ENCODE data around the gene ANAPC15.
"Not testable (repeated sequence)": the region's sequence is repeated elsewhere in the genome, so short reads cannot be mapped to it uniquely, and the experiment has no call there.

ANAPC15 gene

DNA sequence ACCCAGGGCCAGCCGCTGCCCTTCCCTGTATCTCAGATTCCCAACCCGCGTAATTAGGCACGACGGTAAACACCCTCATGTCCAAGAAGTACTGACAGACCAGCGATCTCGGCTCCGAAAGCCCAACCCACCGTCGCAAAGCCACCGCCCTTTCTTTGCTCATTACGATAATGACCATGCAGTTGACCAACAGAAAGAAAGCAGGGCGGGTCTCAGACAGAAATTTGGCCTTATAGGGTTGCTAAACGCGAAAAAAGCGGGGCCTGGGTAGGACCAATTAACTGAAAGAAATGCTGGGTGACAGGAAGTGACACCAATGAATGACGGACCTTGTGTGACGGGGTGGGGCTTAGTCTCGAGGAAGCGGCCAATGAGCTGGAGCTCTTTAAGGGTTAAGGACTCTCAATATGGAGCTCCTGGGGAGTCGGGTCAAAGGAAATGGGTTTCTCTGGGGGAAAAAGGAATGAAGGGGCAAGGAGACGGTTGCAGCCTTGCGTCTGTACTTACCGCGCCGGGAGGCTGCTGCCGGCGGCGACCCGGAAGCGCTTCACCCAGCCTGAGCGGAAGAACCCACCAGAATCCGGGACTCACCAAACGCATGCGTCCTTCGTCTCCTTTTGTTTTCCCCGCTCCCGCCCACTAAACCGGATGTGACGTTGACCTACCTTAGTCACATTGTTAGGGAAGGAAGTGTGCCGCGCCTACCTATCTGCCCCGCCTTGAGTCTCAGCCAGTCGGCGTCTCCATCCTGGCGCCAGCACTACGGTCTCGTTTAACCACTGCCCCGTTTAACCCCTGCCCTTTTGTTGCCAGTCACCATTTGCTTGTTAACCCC, at the start of gene ANAPC15:
Gene ANAPC15 (minus strand): TSS at position 553 of the 835 bp plus-strand sequence. CDS start 1,419 bp downstream, outside the sequence.
- DNase-seq = peak; percentile 100

DNA sequence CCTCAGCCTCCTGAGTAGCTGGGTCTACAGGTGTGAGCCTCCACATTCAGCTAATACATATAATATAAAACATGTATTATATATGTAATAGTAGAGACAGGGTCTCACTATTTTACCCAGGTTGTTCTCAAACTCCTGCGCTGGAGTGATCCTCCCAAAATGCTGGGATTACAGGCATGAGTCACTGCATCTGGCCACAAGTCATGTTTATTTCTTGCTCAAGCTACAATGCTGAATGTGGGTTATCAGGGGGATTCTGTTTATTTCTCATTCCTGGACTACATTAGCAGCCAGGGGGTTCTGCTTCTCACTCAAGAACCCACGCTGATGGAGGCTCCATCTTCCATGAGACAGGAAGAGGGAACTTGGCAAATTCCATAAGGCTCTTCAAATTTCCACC, 47.8 kb upstream of the ANAPC15 start:
- no peak for DNase-seq

DNA sequence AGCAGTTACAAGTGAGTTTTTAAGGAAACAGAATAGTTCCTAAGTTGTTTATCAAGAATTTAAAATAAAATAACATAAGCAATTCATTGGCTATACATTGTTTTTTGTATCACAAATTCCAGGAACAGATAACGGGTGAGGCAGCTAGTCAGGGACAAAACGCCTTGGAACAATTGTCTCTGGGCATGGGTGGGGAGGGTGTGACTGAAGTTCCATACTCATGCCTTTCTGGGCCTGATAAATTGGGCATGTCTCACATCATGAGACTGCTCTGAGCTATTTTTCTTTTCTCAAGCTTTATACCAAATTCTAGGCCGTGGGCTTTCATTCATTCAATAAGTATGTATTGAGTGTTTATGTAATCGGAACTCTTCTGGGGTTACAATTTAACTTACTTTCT, 44.6 kb upstream of the ANAPC15 start:
- peak; percentile 90 for DNase-seq

DNA sequence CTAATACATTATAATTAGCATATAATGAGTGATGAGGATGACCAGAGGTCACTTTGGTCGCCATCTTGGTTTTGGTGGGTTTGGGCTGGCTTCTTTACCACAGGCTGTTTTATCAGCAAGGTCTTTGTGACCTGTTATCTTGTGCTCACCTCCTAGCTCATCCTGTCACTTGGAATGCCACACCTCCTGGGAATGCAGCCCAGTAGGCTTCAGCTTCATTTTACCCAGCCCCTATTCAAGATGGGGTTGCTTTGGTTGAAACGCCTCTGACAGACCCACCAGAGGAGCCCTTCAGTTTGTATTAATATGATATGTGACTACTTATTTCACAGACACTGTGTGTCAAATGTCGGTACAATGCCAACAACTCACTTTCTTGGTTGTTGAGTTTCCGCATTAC, 43.3 kb upstream of the ANAPC15 start:
- no peak for DNase-seq

DNA sequence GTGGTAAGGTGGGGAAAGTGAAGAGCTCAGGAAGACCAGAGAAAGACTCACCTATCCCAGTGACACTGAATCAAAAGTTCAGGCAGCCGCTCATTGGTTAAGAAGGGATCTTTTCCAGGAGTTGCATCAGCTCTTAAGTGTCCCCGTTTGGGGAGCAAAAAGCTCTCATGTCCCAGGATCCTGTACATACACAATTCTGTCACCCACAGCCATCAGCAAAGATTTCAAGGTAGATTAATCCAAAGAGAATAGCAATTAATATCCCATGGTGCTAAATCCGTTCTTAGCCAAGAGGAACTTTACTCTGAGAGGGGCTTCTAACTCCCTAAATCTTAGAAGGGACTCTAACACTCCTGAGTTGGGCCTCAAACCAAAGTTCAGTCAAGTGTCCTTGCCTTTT, 42.3 kb upstream of the ANAPC15 start:
- DNase-seq = no peak

DNA sequence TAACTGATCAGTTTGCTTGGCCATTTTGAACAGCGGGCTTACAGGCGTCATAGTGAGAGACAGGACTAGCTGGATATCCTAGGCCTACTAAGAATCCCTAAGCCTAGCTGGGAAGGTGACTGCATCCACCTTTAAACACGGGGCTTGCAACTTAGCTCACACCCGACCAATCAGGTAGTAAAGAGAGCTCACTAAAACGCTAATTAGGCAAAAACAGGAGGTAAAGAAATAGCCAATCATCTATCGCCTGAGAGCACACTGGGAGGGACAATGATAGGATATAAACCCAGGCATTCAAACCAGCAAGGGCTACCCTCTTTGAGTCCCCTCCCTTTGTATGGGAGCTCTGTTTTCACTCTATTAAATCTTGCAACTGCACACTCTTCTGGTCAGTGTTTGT, 41.4 kb upstream of the ANAPC15 start:
- not testable (repeated sequence) for DNase-seq

DNA sequence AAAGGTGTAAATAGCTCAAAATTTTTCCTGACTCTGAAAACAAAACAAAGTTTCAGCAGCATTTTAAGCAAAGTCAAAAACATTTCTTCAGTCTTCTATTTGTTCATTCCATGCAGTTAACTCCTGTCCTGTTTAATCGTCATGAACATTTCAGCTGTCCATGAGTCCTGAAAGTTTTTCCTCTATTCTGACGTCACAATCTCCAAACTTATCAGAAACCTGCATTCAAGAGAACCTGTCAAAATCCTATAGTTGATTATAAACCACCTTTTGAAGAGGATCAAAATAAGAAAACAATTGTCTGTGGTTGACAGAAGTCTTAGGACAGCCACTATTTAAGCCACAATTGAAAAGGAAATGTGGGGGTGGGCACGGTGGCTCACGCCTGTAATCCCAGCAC, 38.4 kb upstream of the ANAPC15 start:
- DNase-seq = no peak

DNA sequence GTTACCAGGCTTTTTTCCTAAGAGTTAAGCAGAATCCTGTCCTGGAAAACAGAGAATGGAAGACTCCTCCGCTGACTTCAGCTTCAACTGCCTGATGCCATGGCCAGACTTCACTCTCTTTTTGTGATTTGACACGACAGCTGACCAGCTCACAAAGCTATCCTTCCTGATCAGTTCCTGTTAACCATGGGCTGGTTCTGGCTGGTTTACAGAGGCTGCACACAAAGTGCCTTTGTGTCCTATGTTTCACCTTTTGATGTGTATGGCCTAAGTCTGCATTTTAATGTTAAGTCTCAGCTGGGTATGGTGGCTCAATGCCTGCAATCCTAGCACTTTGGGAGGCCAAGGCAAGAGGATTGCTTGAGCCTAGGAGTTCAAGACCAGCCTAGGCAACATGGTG, 34.1 kb upstream of the ANAPC15 start:
- no peak for DNase-seq

DNA sequence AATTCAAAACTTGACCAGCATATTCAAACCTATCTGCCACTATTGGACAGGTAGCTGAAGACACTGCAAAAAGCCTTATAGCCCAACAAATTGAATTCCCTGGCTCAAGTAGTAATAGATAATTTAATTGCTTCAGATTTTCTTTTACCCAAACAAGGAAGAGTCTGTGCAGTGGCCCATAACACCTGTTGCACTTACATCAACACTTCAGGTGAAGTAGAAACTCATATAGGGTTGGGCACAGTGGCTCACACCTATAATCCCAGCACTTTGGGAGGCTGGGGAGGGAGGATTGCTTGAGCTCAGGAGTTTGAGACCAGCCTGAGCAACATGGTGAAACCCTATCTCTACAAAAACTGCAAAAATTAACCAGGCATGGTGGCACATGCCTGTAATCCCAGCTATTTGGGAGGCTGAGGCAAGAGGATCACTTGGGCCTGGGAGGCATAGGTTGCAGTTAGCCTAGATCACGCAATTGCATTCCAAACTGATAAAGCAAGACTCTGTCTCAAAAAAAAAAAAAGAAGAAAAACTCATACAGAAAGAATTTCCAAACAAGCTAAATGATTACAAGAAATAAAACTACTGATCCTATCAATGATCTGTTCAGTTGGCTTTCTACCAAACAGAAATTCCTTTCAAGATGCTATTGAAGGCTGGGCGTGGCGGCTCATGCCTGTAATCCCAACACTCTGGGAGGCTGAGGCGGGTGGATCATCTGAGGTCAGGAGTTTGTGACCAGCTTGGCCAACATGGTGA, 32.5 kb upstream of the ANAPC15 start:
- DNase-seq = no peak

DNA sequence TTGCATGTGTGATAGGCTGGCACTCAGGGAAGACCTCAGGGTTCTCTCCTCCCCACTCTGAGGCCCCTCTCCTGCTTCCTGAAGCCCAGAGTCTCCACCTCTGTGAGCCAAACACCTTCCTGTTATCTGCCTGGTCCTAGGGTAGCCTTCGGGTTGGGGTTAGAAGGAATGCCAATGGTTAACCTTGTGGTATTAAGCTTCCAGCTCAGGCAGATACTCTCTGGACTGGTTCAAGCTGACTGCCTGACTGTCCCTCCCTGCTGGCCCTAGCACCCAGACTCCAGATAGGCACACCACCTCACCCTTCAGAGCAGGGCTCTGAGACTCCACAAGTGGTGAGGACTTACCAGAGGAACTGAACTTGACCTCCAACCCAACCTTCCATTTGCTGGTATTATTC, 30.0 kb upstream of the ANAPC15 start:
- not testable (repeated sequence) for DNase-seq

DNA sequence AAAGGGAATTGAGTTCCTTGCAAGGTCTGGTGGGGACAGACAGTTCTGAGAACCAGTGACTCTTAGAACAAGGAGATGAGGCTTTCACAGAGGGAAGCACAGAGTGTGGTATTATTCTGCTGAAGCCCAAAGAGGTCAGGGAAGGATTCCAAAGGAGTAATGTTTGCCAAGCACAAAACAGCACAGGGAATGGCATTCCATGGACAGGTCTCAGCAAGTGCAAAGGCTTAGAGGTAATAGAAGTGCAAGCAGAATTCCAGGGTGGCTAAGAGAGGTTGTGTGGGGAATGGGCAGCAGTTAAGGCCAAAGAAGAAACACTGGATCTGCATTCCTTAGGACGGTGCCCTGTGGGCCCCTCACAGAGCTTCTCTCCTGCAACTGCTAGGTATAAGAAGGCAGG, 29.6 kb upstream of the ANAPC15 start:
- DNase-seq = not testable (repeated sequence)

DNA sequence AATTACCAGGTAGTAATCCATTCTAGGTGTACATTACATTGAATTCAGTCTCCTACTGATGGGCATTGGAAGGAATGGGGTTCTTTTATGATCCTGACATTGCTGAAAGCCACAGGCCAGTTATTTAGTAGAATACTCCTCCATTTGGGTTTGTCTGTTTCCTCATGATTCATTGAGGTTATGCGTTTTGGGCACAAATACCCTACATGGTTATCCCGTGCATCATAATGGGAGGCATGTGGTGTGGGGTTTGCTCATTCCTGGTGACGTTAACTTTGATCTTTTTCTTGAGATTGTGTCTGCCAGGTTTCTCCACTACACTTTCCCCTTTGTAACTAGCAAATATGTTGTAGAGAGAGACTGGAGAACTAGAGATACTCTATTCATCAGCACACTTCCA, 28.6 kb upstream of the ANAPC15 start:
- DNase-seq = no peak

DNA sequence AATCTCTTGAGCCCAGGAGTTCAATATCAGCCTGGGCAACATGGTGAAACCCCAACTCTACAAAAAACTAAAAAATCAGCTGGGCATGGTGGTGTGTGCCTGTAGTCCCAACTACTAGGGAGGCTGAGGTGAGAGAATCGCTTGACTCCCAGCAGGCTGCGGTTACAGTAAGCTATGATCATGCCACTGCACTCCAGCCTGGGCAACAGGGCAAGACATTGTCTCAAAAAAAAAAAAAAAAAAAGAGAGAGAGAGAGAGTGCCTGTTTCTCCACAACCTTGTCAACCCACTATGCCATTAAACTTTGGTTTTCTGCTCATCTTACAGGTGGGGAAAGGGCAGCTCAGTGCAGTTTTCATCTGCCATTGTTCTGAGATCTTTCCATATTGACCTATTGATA, 28.2 kb upstream of the ANAPC15 start:
- no peak for DNase-seq

DNA sequence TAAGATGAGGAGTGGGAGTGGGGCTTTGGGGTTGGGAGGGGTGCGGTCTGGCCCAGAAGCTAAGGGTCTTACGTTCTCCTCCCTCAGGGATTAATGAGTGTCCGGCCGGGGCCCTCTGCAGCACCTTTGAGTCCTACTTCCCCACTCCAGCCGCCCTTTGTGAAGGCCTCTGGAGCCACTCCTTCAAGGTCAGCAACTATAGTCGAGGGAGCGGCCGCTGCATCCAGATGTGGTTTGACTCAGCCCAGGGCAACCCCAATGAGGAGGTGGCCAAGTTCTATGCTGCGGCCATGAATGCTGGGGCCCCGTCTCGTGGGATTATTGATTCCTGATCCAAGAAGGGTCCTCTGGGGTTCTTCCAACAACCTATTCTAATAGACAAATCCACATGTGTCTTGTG, 27.0 kb upstream of the ANAPC15 start:
- DNase-seq = no peak

DNA sequence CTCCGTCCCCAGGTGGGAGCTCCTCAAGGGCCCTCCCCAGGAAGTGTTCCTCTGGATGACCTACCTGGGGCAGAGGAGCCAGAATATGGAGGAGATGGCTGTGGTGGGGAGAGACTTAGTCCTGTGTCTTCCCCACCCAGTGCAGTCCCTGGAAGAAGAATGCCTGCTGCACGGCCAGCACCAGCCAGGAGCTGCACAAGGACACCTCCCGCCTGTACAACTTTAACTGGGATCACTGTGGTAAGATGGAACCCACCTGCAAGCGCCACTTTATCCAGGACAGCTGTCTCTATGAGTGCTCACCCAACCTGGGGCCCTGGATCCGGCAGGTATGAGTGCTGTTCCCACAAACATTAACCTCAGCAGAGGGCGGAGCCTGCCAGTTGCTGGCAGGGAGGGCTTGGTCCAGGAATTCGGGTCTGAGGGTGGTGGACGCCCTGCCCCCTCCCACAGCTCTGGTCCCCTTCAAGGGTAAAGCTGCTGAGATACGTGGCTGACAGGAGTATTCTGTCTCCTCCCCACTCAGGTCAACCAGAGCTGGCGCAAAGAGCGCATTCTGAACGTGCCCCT, 26.4 kb upstream of the ANAPC15 start:
- DNase-seq = no peak

DNA sequence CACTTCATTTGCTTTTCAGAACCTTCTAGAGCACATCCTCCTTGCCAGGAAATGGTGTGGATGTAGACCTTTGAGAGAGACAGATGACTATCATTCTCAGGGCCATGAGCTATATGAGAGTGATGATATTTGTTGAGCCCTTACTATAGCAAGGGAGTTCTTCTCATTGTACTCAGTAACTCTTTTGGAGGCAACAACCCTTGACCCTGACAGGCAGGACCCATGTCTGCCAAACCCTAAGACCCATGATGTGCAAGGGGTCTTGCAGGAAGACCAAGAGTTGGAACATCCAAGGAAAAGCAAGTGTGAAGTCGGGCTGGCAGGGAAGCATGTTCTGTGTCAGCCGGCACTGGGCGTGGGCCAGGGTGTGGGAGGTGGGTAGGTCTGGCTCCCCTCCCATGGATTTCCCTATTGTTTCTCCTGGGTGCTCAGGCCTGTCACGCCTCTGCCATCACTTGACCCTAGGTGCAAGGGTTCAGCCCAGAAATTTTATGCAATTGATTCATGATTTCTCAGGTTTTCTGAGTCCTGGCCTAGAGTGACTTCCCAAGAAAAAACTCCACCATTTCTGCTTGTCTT, 24.3 kb upstream of the ANAPC15 start:
- DNase-seq = no peak

DNA sequence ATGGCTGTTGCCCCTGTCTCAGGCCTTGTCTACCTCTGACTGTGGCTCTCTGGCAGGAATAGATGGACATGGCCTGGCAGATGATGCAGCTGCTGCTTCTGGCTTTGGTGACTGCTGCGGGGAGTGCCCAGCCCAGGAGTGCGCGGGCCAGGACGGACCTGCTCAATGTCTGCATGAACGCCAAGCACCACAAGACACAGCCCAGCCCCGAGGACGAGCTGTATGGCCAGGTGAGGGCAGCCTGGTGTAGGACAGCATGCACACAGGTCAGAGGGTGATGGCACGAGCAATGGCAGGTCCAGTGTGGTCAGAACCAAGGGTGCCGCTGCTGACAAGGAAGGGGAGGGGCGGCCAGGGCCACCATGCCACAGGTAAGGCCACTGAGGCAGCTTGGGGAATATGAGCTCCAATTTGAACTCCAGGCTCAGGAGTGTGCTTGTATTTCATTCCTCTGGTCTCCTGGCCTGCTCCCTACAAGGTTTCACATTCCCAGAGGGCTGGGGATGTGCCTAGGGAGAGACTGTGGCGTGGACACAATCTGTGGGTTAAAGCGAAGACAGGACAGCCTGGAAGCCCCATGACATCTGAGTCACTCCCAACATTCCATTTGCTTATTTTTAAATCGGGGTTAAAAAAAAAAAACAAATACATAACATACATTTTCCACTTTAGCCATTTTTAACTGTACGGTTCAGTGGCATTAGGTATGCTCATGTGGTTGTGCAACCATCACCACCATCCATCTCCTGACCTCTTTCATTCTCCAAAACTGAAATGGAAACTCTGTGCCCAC, 23.6 kb upstream of the ANAPC15 start:
- no peak for DNase-seq

DNA sequence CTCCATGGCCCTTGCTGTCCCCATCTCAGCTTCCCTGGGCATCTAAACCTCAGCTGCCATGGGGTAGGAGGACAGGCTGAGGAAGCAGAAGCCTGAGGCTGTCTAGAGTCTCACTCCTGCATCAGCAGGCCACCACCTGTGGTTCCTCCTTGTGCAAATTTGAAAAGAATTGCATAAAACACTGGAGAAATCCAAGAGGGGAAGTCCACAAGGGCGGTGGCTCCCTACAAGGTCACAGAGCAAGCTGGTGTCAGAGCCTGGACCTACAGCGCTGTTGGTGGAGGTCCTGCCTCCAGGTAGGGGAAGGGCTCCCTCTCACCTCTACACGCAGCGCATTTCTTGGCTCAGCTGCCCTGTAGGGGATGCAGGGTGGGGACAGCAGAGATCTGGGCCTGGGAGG, 23.0 kb upstream of the ANAPC15 start, which contains the start of gene FOLR3:
Gene FOLR3 (plus strand): TSS at position 253 of the 400 bp plus-strand sequence. CDS start 228 bp downstream, outside the sequence.
- not testable (repeated sequence) for DNase-seq

DNA sequence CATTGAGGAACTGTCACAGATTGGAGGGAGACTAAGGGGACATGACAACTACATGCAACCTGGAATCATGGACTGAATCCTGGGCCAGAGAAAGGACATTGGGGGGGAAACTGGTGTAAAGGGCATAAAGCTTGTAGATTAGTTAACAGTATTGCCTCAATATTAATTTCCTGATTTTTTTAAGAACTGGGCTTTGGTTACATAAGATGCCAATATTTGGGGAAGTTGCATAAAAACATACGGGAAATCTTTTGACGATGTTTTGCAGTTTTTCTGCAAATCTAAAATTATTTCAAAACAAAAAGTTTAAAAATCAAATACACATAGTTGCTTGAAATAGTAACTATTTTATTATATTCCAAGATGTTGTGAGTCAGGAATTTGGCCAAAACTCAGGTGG, 20.2 kb upstream of the ANAPC15 start:
- no peak for DNase-seq

DNA sequence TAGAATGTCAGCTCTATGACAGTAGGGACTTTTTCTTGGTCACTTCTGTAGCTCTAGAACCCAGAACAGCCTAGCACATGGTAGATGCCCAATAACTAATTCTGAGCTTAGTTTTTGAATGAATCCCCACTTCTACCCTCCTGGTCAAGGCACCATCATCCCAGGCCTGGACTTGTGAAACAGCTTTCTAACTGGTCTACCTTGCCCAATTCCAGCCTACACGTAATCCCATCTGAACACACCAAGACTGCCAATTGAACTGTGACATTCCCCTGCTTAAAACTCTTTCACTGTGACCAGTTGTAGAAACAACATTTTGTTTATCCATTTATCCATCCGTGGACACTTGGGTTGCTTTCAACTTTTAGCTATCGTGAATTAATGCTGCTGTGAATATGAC, 16.9 kb upstream of the ANAPC15 start:
- DNase-seq = no peak

DNA sequence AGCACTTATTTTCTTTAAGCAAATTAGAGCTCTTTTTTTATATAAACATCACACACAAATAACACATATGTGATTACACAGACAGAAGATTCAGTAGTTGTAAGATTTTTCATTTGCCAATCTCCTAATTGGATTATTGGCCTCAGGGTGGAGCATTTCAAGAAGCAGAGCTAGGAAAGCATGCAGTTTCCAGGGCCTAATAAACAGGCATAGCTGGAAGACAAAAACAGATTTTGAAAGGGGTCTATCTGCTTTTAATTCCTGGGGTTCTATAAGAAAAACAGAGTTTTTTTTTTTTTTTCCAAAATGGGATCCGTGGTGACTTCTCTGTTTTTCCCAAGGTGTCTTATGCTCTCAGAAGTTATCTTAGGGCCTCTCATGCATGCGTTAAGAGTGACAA, 15.4 kb upstream of the ANAPC15 start:
- DNase-seq = no peak

DNA sequence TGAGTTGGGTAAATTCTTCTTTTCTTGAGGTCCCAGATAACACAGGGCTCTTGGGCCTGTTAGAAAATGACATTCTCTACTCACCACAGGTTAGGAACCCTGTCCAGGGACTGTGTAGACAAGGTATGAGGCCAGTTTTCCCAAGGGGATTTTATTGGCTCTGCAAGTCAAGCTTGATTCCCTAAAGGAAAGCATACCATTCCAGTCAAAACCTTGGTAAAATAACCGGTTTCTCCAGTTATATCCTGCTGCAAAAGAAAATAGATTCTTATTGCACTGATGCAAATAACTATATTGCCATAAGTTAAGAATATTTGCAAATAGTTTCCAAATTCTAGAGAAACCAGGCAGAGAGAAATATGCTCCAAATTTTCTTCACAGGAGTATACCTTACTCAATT, 13.5 kb upstream of the ANAPC15 start:
- no peak for DNase-seq

DNA sequence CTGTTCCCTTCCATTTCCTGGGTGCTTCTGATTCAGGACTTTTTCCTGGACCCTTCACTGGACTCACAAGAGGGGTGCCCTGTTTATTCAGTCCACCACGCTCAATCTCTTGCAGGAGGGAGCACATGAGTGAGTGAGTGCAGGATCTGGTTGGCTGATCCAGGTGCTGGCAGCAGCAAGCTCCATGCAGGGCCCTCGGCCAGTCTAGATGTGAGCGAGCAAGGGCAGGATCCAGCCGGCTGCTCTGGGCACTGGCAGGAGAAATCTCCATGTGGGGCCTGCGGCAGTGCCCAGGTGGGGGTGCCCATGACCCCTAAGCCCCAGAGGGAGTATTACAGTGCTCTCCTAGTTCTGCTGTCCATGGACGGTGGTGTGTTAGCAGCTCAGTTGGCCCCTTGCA, 11.6 kb upstream of the ANAPC15 start:
- DNase-seq = no peak

All from hematopoietic multipotent progenitor cell treated with erythropoietin and hydrocortisone succinate and interleukin-3 and kit ligand, for 6 days (in vitro differentiated cells).